Cardiac muscle cell (in vitro differentiated cells and primary cell): ENCODE results near the gene RPS27A. TPM values are rescaled to one million over a fixed set of nuclear protein-coding genes. Genes with fewer than 3 reads are reported as not detected.
"Not testable (repeated sequence)": the region's sequence is repeated elsewhere in the genome, so short reads cannot be mapped to it uniquely, and the experiment has no call there.

Source experiments
- DNase-seq, 2 donors: peaks; one replicate each; pipeline versions ENCODE4 v3.0.0 to v3.0.0-alpha.2; 2010 to 2017; ENCODE audit warnings: low read depth in 1 of 2, low spot score in 1 of 2
- H3K27ac ChIP-seq: fragments of 200-600 bp; sonication (generic); 2 replicates; pipeline ENCODE4 v1.5.1; 2016
- H3K27me3 ChIP-seq: fragments of 200-600 bp; sonication (generic); 2 replicates; pipeline ENCODE4 v1.6.0; 2016; ENCODE audit warnings: control low read depth
- H3K36me3 ChIP-seq: fragments of 200-600 bp; sonication (generic); 2 replicates; pipeline ENCODE4 v1.5.1; 2016; ENCODE audit warnings: control low read depth
- H3K4me1 ChIP-seq: fragments of 200-600 bp; sonication (generic); 2 replicates; pipeline ENCODE4 v1.8.1; 2017; ENCODE audit warnings: low read depth, mild to moderate bottlenecking, mixed run types
- H3K4me3 ChIP-seq: fragments of 200-600 bp; sonication (generic); 2 replicates; pipeline ENCODE4 v1.5.1; 2016; ENCODE audit warnings: mild to moderate bottlenecking
- H3K9me3 ChIP-seq: fragments of 200-600 bp; sonication (generic); 2 replicates; pipeline ENCODE4 v1.5.1; 2017; ENCODE audit warnings: low read depth, mild to moderate bottlenecking, control low read depth
- polyA plus RNA-seq: library from polyadenylated mRNA; unstranded; fragments of >200 nt; fragmentation: Nextera tagmentation; extraction: Ambion mirVana; gene quantifications from 2 replicates; pipeline ENCODE4 v1.2.1, GENCODE V29; 2016
- total RNA-seq: library from RNA; depleted of rRNA; stranded (reverse); fragments of >200 nt; gene quantifications from 2 replicates; pipeline ENCODE4 v1.2.3, GENCODE V29; 2016
- TF ChIP-seq, protein P1 (sequence below): IDR thresholded peaks from 2 replicates; pipeline ENCODE4 v1.5.1; 2012; ENCODE audit warnings: low read depth, mild to moderate bottlenecking, low read length

Gene RPS27A
- total and polyA plus RNA-seq, 2 experiments from 2014 or later: 556 to 695 TPM

DNA sequence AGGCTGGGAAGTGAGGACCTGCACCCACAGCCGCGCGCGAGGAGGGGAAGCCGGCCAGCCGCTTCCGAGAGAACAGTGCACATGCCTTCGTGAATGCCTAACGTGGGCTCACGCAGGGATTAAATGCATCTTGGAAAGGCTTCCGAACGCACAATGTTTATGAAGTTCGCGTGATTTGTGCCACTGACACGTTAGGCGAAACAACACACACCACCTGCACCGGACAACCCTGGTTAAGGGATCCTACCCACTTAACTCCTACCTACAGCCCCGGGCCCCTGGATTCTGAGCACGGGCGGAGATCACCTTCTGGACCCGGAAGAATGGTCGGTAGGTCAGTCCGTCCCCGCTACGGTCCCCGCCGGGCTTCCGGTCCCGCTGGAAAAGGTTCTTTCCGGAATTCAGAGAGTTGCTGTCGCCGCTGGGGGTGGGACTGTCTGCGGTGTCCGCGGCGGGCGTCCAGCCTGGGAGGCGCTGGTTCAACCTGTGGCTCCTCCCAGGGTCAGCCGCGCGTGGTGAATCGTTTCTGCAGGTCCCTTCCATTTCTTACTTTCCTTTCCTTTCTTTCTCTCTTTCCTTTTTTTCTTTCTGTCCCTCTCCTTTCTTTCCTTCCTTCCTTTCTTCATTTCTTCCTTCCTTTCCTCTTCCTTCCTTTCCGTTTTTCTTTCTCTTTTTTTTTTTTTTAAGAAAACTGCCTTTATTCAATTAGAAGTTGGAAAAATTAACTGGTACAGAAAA is 36.6 kb downstream of the RPS27A start, which contains the start of gene MTIF2:
TSS of gene MTIF2 (minus strand) at position 325 of the 738 bp plus-strand sequence. CDS start 5,373 bp downstream, outside the sequence.
- H3K27ac ChIP-seq: peak within 1 kb of the TSS; percentile 91
- TF ChIP-seq, protein P1, sequence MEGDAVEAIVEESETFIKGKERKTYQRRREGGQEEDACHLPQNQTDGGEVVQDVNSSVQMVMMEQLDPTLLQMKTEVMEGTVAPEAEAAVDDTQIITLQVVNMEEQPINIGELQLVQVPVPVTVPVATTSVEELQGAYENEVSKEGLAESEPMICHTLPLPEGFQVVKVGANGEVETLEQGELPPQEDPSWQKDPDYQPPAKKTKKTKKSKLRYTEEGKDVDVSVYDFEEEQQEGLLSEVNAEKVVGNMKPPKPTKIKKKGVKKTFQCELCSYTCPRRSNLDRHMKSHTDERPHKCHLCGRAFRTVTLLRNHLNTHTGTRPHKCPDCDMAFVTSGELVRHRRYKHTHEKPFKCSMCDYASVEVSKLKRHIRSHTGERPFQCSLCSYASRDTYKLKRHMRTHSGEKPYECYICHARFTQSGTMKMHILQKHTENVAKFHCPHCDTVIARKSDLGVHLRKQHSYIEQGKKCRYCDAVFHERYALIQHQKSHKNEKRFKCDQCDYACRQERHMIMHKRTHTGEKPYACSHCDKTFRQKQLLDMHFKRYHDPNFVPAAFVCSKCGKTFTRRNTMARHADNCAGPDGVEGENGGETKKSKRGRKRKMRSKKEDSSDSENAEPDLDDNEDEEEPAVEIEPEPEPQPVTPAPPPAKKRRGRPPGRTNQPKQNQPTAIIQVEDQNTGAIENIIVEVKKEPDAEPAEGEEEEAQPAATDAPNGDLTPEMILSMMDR: no peak
- H3K4me1 ChIP-seq: peaks cover 5% of the 10 kb centered on the region
- peak; percentile 96 for DNase-seq
- peaks cover 12% of the 10 kb centered on the region for H3K36me3 ChIP-seq
- H3K4me3 ChIP-seq: peak within 1 kb of the TSS; percentile 86
- H3K27me3 ChIP-seq: no peaks in the 10 kb centered on the region
- H3K9me3 ChIP-seq: no peaks in the 10 kb centered on the region

DNA sequence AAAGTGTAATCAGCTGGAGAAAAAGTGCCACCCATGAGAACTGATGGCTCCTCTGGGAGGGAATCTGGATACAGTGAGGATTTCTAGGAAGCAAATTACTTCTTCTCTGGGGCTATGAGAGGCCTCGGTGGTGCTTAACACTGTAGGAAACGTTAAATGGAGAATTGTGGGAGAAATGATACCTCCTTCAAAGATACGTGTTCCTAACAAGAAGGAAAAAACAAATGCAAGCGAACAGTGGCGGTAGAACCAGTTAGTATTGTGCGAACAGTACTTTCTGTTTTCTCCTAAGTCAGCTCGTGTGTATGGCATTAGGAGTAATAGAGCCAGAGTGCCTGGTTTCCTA is 37.1 kb downstream of the RPS27A start:
- H3K4me1 ChIP-seq: peaks cover 5% of the 10 kb centered on the region
- peaks cover 12% of the 10 kb centered on the region for H3K36me3 ChIP-seq
- H3K27me3 ChIP-seq: no peaks in the 10 kb centered on the region
- H3K4me3 ChIP-seq: peak overlapping the region; percentile 86
- TF ChIP-seq, protein P1: no peak
- peak in 1 of 2 donors; percentile 18 for DNase-seq
- no peaks in the 10 kb centered on the region for H3K9me3 ChIP-seq
- peak overlapping the region; percentile 91 for H3K27ac ChIP-seq

DNA sequence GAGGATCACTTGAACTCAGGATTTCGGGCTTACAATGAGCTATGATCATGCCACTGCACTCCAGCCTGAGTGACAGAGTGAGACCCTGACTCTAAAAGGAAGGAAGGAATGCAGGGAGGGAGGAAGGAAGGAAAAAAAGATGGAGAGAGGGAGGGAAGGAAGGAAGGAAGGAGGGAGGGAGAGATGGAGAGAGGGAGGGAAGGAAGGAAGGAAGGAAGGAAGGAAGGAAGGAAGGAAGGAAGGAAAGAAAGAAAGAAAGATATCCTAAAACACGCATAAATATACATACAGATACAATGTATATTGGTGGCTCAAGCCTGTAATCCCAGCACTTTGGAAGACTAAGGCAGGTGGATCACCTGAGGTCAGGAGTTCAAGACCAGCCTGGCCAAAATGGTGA is 41.9 kb downstream of the RPS27A start:
- H3K27ac ChIP-seq, H3K4me3 ChIP-seq, H3K36me3 ChIP-seq, H3K27me3 ChIP-seq, DNase-seq, H3K9me3 ChIP-seq, H3K4me1 ChIP-seq: not testable (repeated sequence)

DNA sequence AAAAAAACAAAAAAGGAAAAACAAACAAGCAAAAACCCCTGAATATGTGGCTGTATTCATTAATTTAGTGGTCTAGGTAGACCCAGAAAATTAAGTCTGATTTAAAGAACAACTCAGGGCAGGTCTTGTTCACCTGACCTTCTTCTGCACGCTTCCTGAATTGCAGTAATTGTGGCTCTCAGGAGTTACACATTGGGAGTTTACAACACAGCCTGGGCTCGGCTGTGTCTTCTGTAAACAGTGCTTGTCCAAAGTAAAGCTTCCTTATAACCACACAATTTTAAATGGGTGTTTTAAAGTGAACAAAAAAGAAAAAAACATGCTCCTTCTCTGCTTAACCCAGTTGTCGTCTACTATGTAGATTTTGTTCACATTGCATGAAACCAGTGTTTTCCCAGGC is 44.8 kb downstream of the RPS27A start:
- Histone ChIP-seq H3K36me3 (no peaks in the 10 kb centered on the region), H3K9me3 (no peaks in the 10 kb centered on the region), H3K27me3 (no peaks in the 10 kb centered on the region), H3K27ac (no peak overlapping the region), H3K4me3 (no peak overlapping the region), H3K4me1 (no peaks in the 10 kb centered on the region)
- no peak for DNase-seq
- TF ChIP-seq, protein P1: no peak

GRCh38 chr2:55279214-55279835 is 46.8 kb downstream of the RPS27A start:
- H3K27ac ChIP-seq, H3K9me3 ChIP-seq, DNase-seq, H3K4me3 ChIP-seq, H3K4me1 ChIP-seq, H3K36me3 ChIP-seq, H3K27me3 ChIP-seq: not testable (repeated sequence)

- H3K27me3 ChIP-seq, H3K4me1 ChIP-seq, H3K27ac ChIP-seq: not testable (repeated sequence)
Measured at GRCh38 chr2:55279859-55280424, 47.5 kb downstream of the RPS27A start.

GRCh38 chr2:55280851-55281546 is 48.5 kb downstream of the RPS27A start:
- not testable (repeated sequence) for H3K36me3 ChIP-seq, H3K27ac ChIP-seq, DNase-seq, H3K4me1 ChIP-seq, H3K9me3 ChIP-seq, H3K27me3 ChIP-seq, H3K4me3 ChIP-seq

More at GRCh38 chr2:55279859-55280424, 47.5 kb downstream of the RPS27A start:
- not testable (repeated sequence) for DNase-seq, H3K9me3 ChIP-seq, H3K4me3 ChIP-seq, H3K36me3 ChIP-seq
